ENCODE measurements around the gene NFIC. TPM values are rescaled to one million over a fixed set of nuclear protein-coding genes. Genes with fewer than 3 reads are reported as not detected.

The NFIC gene
- polyA plus RNA-seq, 1 donor from 2014 or later = 0.24 TPM

DNA sequence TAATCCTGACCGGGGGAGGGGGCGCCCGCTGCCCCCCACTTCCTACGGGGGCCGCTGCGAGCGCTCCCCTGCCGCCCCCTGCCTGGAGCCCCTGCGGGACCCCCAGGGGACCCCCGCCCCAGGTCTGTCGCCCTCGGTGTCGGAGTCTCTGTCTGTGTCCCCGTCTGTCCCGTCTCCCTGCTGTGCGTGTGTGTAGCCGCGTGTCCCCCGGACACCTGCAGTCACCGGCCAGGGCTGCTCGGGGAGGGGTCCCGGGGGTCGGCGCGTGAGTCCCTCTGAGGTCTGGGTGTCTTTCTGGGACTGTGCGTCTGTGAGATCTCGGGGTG is 7.7 kb upstream of the NFIC start (continued):
- TF ChIP-seq, protein P1, sequence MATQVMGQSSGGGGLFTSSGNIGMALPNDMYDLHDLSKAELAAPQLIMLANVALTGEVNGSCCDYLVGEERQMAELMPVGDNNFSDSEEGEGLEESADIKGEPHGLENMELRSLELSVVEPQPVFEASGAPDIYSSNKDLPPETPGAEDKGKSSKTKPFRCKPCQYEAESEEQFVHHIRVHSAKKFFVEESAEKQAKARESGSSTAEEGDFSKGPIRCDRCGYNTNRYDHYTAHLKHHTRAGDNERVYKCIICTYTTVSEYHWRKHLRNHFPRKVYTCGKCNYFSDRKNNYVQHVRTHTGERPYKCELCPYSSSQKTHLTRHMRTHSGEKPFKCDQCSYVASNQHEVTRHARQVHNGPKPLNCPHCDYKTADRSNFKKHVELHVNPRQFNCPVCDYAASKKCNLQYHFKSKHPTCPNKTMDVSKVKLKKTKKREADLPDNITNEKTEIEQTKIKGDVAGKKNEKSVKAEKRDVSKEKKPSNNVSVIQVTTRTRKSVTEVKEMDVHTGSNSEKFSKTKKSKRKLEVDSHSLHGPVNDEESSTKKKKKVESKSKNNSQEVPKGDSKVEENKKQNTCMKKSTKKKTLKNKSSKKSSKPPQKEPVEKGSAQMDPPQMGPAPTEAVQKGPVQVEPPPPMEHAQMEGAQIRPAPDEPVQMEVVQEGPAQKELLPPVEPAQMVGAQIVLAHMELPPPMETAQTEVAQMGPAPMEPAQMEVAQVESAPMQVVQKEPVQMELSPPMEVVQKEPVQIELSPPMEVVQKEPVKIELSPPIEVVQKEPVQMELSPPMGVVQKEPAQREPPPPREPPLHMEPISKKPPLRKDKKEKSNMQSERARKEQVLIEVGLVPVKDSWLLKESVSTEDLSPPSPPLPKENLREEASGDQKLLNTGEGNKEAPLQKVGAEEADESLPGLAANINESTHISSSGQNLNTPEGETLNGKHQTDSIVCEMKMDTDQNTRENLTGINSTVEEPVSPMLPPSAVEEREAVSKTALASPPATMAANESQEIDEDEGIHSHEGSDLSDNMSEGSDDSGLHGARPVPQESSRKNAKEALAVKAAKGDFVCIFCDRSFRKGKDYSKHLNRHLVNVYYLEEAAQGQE (IDR thresholded peaks at IDR 0.05; ENCODE audit: borderline replicate concordance) = no peak
- TF ChIP-seq EP300 (conservative IDR thresholded peaks at IDR 0.05; ENCODE audit: poor library complexity, severe bottlenecking) = no peak

DNA sequence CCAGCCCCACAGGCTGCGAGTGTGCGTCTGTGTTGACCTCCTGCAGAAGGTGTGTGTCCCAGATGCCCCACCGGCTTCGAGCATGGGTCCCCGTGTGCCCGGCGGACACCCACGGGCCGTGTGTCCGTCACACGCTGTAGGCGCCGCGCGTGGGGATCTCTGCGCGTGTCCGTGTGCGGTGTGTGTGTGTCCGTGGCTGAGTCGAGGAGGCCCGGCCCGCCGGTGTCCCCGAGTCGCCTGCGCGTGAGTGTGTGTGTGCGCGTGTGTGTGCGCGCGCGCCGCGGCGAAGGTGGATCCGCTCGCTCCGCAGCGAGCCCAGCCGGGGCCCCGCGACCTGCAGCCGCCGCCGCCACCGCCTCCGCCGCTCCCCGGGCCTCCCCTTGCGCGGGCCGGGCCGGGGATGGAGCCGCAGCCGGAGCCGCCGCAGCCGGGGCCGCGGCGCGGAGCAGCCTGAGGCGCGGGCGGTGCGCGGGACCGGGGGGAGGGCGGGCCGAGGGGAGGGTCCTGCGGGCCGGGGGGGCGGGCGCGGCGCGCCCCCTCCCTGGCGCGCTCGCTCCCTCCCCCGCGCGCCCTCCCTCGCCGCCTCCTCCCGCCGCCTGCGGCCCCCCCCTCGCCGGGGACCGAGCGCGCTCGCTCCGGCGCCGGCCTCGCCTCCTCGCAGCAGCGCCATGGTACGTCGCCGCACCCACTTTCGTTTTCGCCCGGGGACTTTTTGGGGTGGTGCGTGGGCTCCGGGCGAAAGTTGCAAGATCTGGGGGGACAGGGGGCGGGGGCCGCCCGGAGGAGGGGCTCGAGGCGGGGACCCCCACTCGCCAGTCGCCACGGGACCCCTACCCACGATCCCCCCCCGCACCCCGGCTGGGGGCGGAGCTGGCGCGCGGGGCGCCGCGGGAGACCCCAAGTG is 7.1 kb upstream of the NFIC start:
- Histone ChIP-seq H3K36me3 (ENCODE audit: insufficient read depth, low read length) (no peaks in the 10 kb centered on the region), H3F3A (ENCODE audit: insufficient read depth, low read length, poor library complexity, severe bottlenecking) (no peaks in the 10 kb centered on the region), H3K79me2 (replicated peaks; ENCODE audit: insufficient read depth, low read length) (no peaks in the 10 kb centered on the region), H3K4me3 (ENCODE audit: low read length) (peak overlapping the region; percentile 89), H3K4me2 (ENCODE audit: low read length) (peak overlapping the region; percentile 89), H3K9me3 (ENCODE audit: low read length) (no peaks in the 10 kb centered on the region), H2AFZ (ENCODE audit: low read depth, low read length) (peak overlapping the region; percentile 33), H3K9ac (ENCODE audit: low read length) (peak overlapping the region; percentile 66), H3K9me2 (ENCODE audit: insufficient read depth, low read length) (no peaks in the 10 kb centered on the region), H3K27ac (ENCODE audit: low read length) (no peak overlapping the region), H4K20me1 (ENCODE audit: insufficient read depth) (peaks cover 3% of the 10 kb centered on the region), H3K27me3 (ENCODE audit: insufficient read depth, low read depth, low read length) (peaks cover 67% of the 10 kb centered on the region)
- no peak for TF ChIP-seq EP300 (conservative IDR thresholded peaks at IDR 0.05; ENCODE audit: poor library complexity, severe bottlenecking)
- peak; percentile 52 for TF ChIP-seq MXI1 (conservative IDR thresholded peaks at IDR 0.05; ENCODE audit: poor library complexity, severe bottlenecking)
- TF ChIP-seq, protein P1 (IDR thresholded peaks at IDR 0.05; ENCODE audit: borderline replicate concordance) = no peak
- TF ChIP-seq POLR2AphosphoS5 (IDR thresholded peaks at IDR 0.05) = peak; percentile 32

DNA sequence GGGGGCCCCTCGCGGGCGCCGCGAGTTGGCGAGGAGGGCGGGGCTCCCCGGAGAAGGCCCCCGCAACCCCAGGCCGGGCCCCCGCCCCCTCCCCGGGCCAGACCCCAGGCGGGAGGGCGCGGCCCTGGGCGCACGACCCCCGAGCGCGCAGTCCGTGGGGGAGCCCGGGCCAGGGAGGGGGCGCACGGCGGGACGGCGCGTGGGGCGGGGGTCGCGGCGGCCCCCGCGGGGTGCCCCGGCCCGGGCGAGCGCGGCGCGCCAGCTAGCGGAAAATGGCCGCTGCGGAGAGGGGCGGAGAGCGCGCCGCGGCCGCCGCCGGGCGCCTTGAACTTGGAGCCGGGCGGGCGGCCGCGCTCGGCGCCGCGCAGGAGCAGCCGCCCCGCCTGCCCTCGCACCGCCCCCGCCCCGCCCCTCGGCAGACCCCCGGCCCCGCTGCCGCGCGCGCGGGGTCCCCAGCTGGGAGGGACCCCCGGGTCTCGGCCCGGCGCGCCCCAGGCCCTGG is 6.4 kb upstream of the NFIC start:
- no peaks in the 10 kb centered on the region for H3K9me3 ChIP-seq (ENCODE audit: low read length)
- H3F3A ChIP-seq (ENCODE audit: insufficient read depth, low read length, poor library complexity, severe bottlenecking) = no peaks in the 10 kb centered on the region
- H3K9ac ChIP-seq (ENCODE audit: low read length) = peak overlapping the region; percentile 58
- no peaks in the 10 kb centered on the region for H3K36me3 ChIP-seq (ENCODE audit: insufficient read depth, low read length)
- no peaks in the 10 kb centered on the region for H3K79me2 ChIP-seq (replicated peaks; ENCODE audit: insufficient read depth, low read length)
- no peak overlapping the region for H2AFZ ChIP-seq (ENCODE audit: low read depth, low read length)
- H4K20me1 ChIP-seq (ENCODE audit: insufficient read depth) = peaks cover 3% of the 10 kb centered on the region
- H3K4me2 ChIP-seq (ENCODE audit: low read length) = no peak overlapping the region
- TF ChIP-seq SMC3 (conservative IDR thresholded peaks at IDR 0.05; ENCODE audit: poor library complexity) = no peak
- TF ChIP-seq MXI1 (conservative IDR thresholded peaks at IDR 0.05; ENCODE audit: poor library complexity, severe bottlenecking) = no peak
- TF ChIP-seq, protein P1 (IDR thresholded peaks at IDR 0.05; ENCODE audit: borderline replicate concordance) = no peak
- TF ChIP-seq POLR2AphosphoS5 (IDR thresholded peaks at IDR 0.05) = no peak
- no peak for TF ChIP-seq RAD21 (conservative IDR thresholded peaks at IDR 0.05)
- TF ChIP-seq EP300 (conservative IDR thresholded peaks at IDR 0.05; ENCODE audit: poor library complexity, severe bottlenecking) = no peak
- TF ChIP-seq TAF1 (IDR thresholded peaks at IDR 0.05; ENCODE audit: low read depth) = no peak
- TF ChIP-seq EZH2 (IDR thresholded peaks at IDR 0.05; ENCODE audit: borderline replicate concordance, insufficient read depth, low read length, poor library complexity, severe bottlenecking) = no peak
- TF ChIP-seq, protein P2, sequence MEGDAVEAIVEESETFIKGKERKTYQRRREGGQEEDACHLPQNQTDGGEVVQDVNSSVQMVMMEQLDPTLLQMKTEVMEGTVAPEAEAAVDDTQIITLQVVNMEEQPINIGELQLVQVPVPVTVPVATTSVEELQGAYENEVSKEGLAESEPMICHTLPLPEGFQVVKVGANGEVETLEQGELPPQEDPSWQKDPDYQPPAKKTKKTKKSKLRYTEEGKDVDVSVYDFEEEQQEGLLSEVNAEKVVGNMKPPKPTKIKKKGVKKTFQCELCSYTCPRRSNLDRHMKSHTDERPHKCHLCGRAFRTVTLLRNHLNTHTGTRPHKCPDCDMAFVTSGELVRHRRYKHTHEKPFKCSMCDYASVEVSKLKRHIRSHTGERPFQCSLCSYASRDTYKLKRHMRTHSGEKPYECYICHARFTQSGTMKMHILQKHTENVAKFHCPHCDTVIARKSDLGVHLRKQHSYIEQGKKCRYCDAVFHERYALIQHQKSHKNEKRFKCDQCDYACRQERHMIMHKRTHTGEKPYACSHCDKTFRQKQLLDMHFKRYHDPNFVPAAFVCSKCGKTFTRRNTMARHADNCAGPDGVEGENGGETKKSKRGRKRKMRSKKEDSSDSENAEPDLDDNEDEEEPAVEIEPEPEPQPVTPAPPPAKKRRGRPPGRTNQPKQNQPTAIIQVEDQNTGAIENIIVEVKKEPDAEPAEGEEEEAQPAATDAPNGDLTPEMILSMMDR (IDR thresholded peaks at IDR 0.05; ENCODE audit: poor library complexity, severe bottlenecking) = no peak
- peak overlapping the region; percentile 73 for H3K4me3 ChIP-seq (ENCODE audit: low read length)
- H3K9me2 ChIP-seq (ENCODE audit: insufficient read depth, low read length) = no peaks in the 10 kb centered on the region
- peaks cover 74% of the 10 kb centered on the region for H3K27me3 ChIP-seq (ENCODE audit: insufficient read depth, low read depth, low read length)
- no peak overlapping the region for H3K27ac ChIP-seq (ENCODE audit: low read length)
